C4-2B (cell line): ENCODE measurements around the gene ZDHHC11B.

Experiments used
- CTCF ChIP-seq: fragments of 450-650 bp; conservative IDR thresholded peaks from 2 replicates; pipeline ENCODE4 v1.5.1; 2017; ENCODE audit warnings: mild to moderate bottlenecking
- ZFX ChIP-seq: fragments of 450-650 bp; IDR thresholded peaks from 2 replicates; pipeline ENCODE4 v1.6.1; 2017

GRCh38 chr5:673831-674629 lies 110.5 kb downstream of the ZDHHC11B start:
- TF ChIP-seq CTCF (no peak), ZFX (no peak)
